K562 (cell line): ENCODE measurements around the gene CCDC88C. TPM values are rescaled to one million over a fixed set of nuclear protein-coding genes. Genes with fewer than 3 reads are reported as not detected.

Experiments used
- ATAC-seq: fragments of 200-7000 bp; cut with Tn5 transposase; 3 replicates; pipeline ENCODE4 v1.9.1; 2020; ENCODE audit warnings: moderate library complexity
- BruUV-seq: library from RNA; stranded (reverse); fragments of 400-500 nt; replicated peaks from 2 replicates; lab custom pipeline; 2021; lab: Mats Ljungman, UMichigan
- CTCF ChIA-PET: fragments of 300-600 bp; formaldehyde crosslinking; extraction: SDS; loops from one replicate; lab custom pipeline; 2021; ENCODE audit warnings: low intra/inter-chr PET ratio; lab: Yijun Ruan, JAX
- POLR2A ChIA-PET: fragments of 300-600, 350-650 bp; sonication (Branson Sonifier 250); formaldehyde crosslinking; extraction: SDS; loops from one replicate; lab custom pipeline; 2021; ENCODE audit warnings: antibody characterized with exemption, inconsistent platforms; lab: Yijun Ruan, JAX
- DNase-seq, 4 experiments: peaks; one replicate each; pipeline versions ENCODE4 v3.0.0 to v3.0.0-alpha.2; 2011 to 2018; ENCODE audit warnings: low spot score in 3 of 4, mixed read lengths in 3 of 4; ENCODE audit errors: extremely low read depth in 1 of 4
- FAIRE-seq: peaks from 2 replicates; lab custom pipeline; 2011; peaks lifted over from hg19 to GRCh38; lab: Jason Lieb, UNC
- H2AFZ ChIP-seq: 2 replicates; pipeline ENCODE4 v1.6.0; 2011; ENCODE audit warnings: low read depth, low read length, control low read depth, inconsistent platforms
- H3K27ac ChIP-seq: fragments of 200-600 bp; 3 replicates; pipeline ENCODE4 v1.8.0; 2011; ENCODE audit warnings: low read depth, mild to moderate bottlenecking, control low read depth, inconsistent platforms, low read length, moderate library complexity, mixed read lengths; ENCODE audit errors: extremely low read depth
- H3K27me3 ChIP-seq, 2 experiments: fragments of 300-600 bp in 1 of 2; 2 replicates in 1 of 2; 3 replicates in 1 of 2; pipeline versions ENCODE4 v1.6.0 to v1.8.0; 2011; ENCODE audit warnings: inconsistent platforms in 2 of 2, low read length in 2 of 2, mild to moderate bottlenecking in 1 of 2, mixed read lengths in 1 of 2, moderate library complexity in 1 of 2; ENCODE audit not compliant: control insufficient read depth in 2 of 2, insufficient read depth in 2 of 2
- H3K36me3 ChIP-seq: fragments of 300-600 bp; 3 replicates; pipeline ENCODE4 v1.8.0; 2011; ENCODE audit warnings: mild to moderate bottlenecking, low read length, inconsistent platforms; ENCODE audit not compliant: control insufficient read depth, insufficient read depth
- H3K4me1 ChIP-seq, 2 experiments: fragments of 200-600 bp in 1 of 2; replicated peaks in 1 of 2; 2 replicates in 1 of 2; 3 replicates in 1 of 2; pipeline versions ENCODE4 v1.5.1 to v1.8.0; 2011; ENCODE audit warnings: inconsistent platforms in 2 of 2, low read length in 2 of 2, mild to moderate bottlenecking in 1 of 2, mixed read lengths in 1 of 2, moderate library complexity in 1 of 2; ENCODE audit not compliant: control insufficient read depth in 2 of 2, insufficient read depth in 2 of 2
- H3K4me2 ChIP-seq: 2 replicates; pipeline ENCODE4 v1.6.1; 2011; ENCODE audit warnings: low read length, control low read depth, inconsistent platforms, mixed read lengths; ENCODE audit not compliant: insufficient read depth
- H3K4me3 ChIP-seq: fragments of 200-600 bp; sonication (generic), shearing (Covaris generic); 2 replicates; pipeline ENCODE4 v1.5.1; 2016; ENCODE audit warnings: control low read depth, inconsistent platforms
- H3K79me2 ChIP-seq: fragments of 200-600 bp; 3 replicates; pipeline ENCODE4 v1.8.0; 2011; ENCODE audit warnings: low read length, inconsistent platforms; ENCODE audit not compliant: control insufficient read depth, insufficient read depth
- H3K9ac ChIP-seq, 2 experiments: 2 replicates each; pipeline versions ENCODE4 v1.6.0 to v1.6.1; 2011; ENCODE audit warnings: low read depth in 2 of 2, low read length in 2 of 2, control low read depth in 1 of 2, inconsistent platforms in 1 of 2, mild to moderate bottlenecking in 1 of 2, mixed read lengths in 1 of 2; ENCODE audit not compliant: insufficient read depth in 1 of 2
- H3K9me1 ChIP-seq: one replicate; pipeline ENCODE4 v1.6.0; 2011; ENCODE audit warnings: inconsistent platforms, mild to moderate bottlenecking, low read length, moderate library complexity; ENCODE audit not compliant: control insufficient read depth, insufficient read depth
- H3K9me3 ChIP-seq: replicated peaks from 2 replicates; pipeline ENCODE4 v1.5.1; 2011; ENCODE audit warnings: low read depth, low read length, inconsistent platforms; ENCODE audit not compliant: control insufficient read depth, insufficient read depth
- H4K20me1 ChIP-seq: replicated peaks from 2 replicates; pipeline ENCODE4 v1.6.1; 2011; ENCODE audit warnings: low read length, inconsistent platforms, mixed read lengths; ENCODE audit not compliant: control insufficient read depth, insufficient read depth
- NCOA4 ChIP-seq: fragments of 450-650 bp; IDR thresholded peaks from 2 replicates; pipeline ENCODE4 v1.6.1; 2018; ENCODE audit warnings: mild to moderate bottlenecking; ENCODE audit not compliant: partially characterized antibody
- TOE1 ChIP-seq, 2 experiments: fragments of 450-650 bp in 1 of 2; sonication (generic) in 1 of 2; formaldehyde crosslinking in 1 of 2; IDR thresholded peaks; 2 replicates each; pipeline versions ENCODE4 v1.7.1 to v1.8.0; 2016 to 2022; ENCODE audit warnings: borderline replicate concordance in 2 of 2, mild to moderate bottlenecking in 2 of 2, antibody characterized with exemption in 1 of 2, inconsistent platforms in 1 of 2, low read depth in 1 of 2, missing genetic modification reagents in 1 of 2, moderate library complexity in 1 of 2
- VEZF1 ChIP-seq: fragments of 200-800 bp; sonication (Bioruptor generic); IDR thresholded peaks from 2 replicates; pipeline ENCODE4 v1.6.1; 2017; ENCODE audit warnings: missing genetic modification characterization, missing compliant biosample characterization
- WGBS: fragments of 100-300 bp; shearing (Covaris generic); methylation state at CpG from one replicate; pipeline ENCODE4 v1.1.6; 2016; ENCODE audit warnings: low coverage, mixed read lengths; ENCODE audit not compliant: insufficient coverage; ENCODE audit errors: missing lambda C conversion rate; 5-methylcytosine and 5-hydroxymethylcytosine counted together
- in situ Hi-C: fragments of 300-500 bp; cut with MboI; formaldehyde crosslinking; loops from 4 replicates; pipeline ENCODE4 v1.15.0; 2018; ENCODE audit warnings: inconsistent platforms, mixed read lengths
- intact Hi-C: fragments of 100-400 bp; cut with micrococcal nuclease; formaldehyde crosslinking; loops from 2 replicates; pipeline ENCODE4 v1.14.2; 2022
- polyA plus RNA-seq, 8 experiments: library from polyadenylated mRNA; depleted of rRNA in 4 of 8; stranded (reverse) in 5 of 8; unstranded in 3 of 8; fragments of >200 nt; fragmentation: Nextera tagmentation in 2 of 8; fragmentation: Illumina TruSeq in 1 of 8; extraction: Ambion mirVana in 2 of 8; extraction: Trizol in 1 of 8; gene quantifications; 2 replicates each; pipeline versions ENCODE4 v1.2.1 to v1.2.3, GENCODE V29; 2011 to 2014; ENCODE audit warnings: inconsistent platforms in 1 of 8, missing spikeins in 1 of 8
- total RNA-seq, 7 experiments: library from RNA; depleted of rRNA in 6 of 7; stranded (reverse); fragments of >200 nt in 6 of 7; fragmentation: Illumina TruSeq in 2 of 7; extraction: Trizol in 2 of 7; gene quantifications; 2 replicates each; pipeline versions ENCODE4 v1.2.1 to v1.2.3, GENCODE V29; 2011 to 2021; ENCODE audit warnings: low replicate concordance in 1 of 7

CCDC88C gene
- total and polyA plus RNA-seq, 9 of the 15 experiments (the other 6 are each of a cell fraction or from before 2014, with no cell fraction given) = 0.62 to 22.5 (median 10.7) TPM

- Histone ChIP-seq H3K4me3 (no peak overlapping the region), H3K9me3 (no peaks in the 10 kb centered on the region), H3K9ac (no peak overlapping the region; a peak in 1 of 4 replicates), H3K79me2 (no peaks in the 10 kb centered on the region), H2AFZ (no peak overlapping the region), H3K9me1 (no peaks in the 10 kb centered on the region), H4K20me1 (no peaks in the 10 kb centered on the region), H3K36me3 (peaks cover 66% of the 10 kb centered on the region), H3K27me3 (no peaks in the 10 kb centered on the region), H3K4me2 (no peak overlapping the region), H3K4me1 (no peaks in the 10 kb centered on the region), H3K27ac (no peak overlapping the region)
- 82% methylated on average over 4 of the region's 5 CpGs for WGBS
- CTCF ChIA-PET = no interaction called here
- BruUV-seq = no TSS peak
- DNase-seq (no peak), FAIRE-seq (no peak), ATAC-seq (no peak)
- POLR2A ChIA-PET = interaction anchor here (2.2 kb wide), 1 partner anchor 15 kb away, joined by 5 read pairs; no protein-coding TSS in a partner anchor
- intact Hi-C loops (no loop called here), in situ Hi-C loops (no loop called here)
- TF ChIP-seq TOE1 (IDR thresholded peaks at IDR 0.05; ENCODE audit: borderline replicate concordance) = no peak
- TF ChIP-seq TOE1 (CRISPR knock-in tag; IDR thresholded peaks at IDR 0.05; ENCODE audit: borderline replicate concordance, low read depth) = no peak
- no peak for TF ChIP-seq NCOA4
- TF ChIP-seq VEZF1 (CRISPR knock-in tag) = no peak
Observed at GRCh38 chr14:91280129-91280528, 137.5 kb downstream of the CCDC88C start.
